ENCODE measurements around the gene C6orf132.
"Not testable (repeated sequence)": the region's sequence is repeated elsewhere in the genome, so short reads cannot be mapped to it uniquely, and the experiment has no call there.

The C6orf132 gene, protein sequence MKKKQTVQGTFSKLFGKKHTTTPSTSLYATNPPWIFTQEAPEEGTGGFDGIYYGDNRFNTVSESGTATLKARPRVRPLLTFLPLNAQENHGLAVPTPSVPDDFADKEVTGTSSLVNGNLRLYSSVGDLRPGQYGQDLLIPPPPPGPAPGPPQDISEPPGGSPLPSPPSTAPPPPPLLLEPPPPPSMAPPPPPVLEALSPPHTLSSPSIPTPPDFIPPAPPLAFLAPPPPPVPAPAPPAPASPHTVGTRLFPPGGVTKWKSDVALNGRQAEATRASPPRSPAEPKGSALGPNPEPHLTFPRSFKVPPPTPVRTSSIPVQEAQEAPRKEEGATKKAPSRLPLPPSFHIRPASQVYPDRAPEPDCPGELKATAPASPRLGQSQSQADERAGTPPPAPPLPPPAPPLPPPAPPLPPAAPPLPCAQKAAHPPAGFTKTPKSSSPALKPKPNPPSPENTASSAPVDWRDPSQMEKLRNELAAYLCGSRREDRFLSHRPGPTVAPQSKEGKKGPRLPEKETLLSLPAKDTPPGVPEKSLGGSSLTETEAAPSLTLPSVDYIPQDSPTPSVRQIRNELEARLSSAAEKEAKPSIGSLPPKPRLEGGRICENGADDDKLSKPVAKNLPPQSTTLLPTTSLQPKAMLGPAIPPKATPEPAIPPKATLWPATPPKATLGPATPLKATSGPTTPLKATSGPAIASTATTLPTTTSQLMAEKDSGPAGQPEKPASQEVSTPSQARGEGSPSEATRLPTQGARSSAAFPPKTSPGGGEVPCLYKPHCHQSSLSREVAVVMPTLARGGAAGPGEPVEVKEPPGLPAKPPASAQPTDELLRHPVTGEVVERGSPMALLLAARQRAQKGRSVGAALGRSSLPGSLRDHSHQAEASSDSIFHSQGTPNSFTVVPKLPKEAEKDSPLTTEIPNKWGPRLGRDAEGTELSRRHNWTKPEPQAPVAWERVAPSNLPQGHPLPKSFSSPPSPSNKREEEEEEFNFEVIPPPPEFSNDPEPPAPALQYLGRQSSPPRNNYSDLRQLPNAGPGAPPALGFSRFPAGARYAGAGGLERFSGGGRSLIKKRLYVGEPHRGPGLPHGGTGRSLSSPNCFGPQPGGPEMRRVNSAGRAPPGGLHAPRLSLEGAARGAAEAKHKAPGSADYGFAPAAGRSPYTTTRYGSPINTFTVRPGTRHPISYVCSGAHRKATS

DNA sequence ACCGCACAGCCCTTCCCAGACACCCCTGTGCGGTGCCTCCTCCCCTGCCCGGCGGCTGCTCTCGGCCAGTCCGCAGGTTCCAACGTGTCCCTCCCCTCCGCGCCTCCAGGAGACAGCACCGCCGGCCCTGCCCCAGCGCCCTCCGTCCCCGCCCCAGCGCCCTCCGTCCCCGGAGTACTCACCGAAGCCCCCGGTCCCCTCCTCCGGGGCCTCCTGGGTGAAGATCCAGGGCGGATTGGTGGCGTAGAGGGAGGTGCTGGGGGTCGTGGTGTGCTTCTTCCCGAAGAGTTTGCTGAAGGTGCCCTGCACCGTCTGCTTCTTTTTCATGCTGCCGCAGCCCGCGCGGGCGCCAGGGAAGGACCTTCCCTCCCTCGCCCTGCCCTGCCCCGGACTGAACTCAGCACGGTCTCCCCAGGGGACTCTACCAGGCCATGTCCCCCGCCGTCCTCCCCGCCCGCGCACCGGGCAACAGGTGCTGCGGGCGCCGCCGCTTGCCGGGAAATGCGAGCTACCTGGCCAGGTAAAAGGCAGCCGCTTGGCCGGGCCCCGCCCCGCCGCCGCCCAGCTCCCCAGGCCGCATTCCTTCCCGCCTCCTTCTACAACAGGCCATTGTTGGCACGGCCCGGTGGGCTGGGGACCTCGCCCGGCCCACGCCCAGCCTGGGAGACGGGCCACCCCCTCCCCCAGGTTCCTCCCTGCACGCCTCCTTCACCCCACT is at the start of gene C6orf132:
Gene C6orf132 (minus strand): TSS at position 503 of the 718 bp plus-strand sequence. CDS start 176 bp downstream, at position 327.
- DNase-seq, result no peak

DNA sequence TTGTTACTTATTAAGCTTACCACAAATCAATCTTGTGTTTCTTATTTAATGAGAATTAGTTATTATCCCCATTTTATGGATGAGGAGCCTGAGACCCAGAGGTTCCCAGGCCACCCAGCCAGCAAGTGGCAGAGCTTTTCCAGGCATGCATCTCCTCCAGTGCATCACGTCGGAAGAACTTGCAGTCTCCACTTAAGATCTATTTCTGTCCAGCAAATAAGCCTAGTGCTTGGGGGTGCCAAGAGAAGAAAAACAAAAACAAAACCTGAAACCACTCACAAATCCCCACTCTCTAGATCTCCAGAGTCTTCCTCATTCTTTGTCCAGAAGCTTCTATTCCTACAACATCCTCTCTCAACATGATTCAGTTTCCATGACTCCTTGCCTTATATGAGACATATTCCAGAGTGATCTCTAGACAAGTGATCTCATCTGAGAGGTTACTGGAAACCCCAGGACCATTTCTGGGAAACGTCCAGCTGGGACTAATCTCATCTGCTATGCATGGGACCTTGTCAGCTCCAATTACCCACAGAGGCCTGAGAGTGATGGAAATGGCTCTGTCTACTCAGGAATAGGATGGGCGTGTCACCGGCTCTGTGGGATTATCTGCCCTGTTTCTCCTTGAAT is 48.2 kb upstream of the C6orf132 start:
- DNase-seq, result no peak

DNA sequence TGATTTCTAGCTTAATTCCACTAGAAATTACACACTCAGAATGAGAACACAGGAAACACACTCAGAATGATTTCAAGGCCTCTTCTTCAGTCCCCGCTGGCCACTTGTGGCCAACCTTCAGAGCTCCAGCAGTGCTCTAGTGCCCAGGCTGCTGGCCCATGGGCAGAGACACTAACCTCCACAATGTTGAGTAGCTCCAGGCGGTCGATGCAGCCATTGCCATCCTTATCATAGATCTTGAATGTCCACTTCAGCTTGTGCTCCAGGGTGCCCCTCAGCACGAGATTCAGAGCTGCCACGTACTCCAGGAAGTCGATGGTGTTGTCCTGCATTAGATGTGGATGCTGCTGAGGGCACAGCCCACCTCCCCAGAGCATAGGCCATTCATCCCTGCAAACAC is 46.0 kb upstream of the C6orf132 start:
- DNase-seq, result no peak

DNA sequence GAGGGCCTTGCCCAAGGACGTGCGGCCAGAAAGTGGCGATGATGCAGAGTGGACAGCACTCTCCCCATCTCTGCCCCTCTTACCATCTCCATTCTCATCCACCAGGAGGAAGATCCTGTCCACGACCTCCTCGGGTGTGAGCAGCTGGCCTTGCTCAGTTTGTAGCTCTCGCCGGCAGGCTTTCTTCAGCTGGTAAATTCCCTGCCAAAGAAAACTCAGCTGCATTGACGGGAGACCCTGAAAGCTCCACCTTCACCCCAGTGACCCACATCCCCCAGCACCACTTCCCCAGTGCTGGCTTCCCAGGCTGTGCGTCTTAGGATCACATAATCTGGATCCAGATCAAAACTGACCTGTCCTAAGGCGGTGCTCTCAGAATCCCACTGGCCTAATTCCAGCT is 43.2 kb upstream of the C6orf132 start:
- DNase-seq, result no peak

DNA sequence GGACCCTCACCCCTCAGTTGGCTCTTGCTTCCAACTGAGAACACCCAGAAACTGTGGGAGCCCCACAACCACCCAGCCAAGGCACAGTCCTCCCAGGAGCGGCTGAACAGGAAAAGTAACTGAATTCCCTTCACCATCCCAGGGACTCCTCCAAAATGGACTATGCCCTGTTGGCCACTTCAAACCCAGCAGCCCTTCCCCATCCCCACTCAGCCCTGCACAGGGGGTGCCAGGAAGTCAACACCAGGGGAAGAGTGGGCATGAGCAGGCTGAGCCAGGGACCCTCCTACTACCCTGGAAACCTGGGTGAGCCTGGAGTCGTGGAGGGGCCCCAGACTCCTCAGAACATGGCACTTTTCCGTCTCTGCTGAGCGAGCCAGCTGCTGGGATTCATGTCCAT is 42.1 kb upstream of the C6orf132 start:
- no peak for DNase-seq

DNA sequence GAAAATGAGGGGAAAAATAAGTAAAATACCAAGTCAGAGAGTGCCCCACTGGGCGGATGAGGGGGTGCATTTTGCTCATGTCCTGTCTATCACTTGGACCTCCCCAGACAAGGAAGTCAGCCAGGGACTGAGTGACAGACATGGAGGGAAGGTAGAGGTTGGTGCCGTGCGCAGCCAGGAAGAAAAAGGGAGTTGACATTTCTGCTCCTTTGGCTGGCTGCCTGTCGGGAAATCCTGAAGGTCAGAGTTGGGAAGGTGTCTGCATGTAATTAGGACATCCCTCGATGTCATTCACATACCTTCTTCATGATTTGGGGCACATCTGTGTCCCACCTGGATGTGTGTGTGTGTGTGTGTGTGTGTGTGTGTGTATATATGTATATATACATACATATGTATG is 39.7 kb upstream of the C6orf132 start:
- no peak for DNase-seq

DNA sequence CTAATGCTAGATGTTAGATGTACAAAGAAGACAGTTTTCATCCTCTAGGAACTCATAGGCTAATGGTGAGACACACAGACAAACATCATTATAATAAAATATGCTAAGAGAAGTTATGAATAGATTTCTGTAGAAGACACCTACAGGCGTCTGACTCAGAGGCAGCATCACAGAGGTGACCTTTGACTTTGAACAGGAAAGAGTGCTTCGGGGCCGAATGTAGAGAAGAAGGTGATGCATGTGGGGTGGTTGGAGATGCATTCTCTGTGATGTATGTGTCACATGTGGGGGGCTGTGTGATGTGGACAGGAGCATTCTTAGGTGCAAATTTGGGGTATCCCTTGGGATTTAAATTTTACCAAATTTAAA is 37.5 kb upstream of the C6orf132 start:
- no peak for DNase-seq

DNA sequence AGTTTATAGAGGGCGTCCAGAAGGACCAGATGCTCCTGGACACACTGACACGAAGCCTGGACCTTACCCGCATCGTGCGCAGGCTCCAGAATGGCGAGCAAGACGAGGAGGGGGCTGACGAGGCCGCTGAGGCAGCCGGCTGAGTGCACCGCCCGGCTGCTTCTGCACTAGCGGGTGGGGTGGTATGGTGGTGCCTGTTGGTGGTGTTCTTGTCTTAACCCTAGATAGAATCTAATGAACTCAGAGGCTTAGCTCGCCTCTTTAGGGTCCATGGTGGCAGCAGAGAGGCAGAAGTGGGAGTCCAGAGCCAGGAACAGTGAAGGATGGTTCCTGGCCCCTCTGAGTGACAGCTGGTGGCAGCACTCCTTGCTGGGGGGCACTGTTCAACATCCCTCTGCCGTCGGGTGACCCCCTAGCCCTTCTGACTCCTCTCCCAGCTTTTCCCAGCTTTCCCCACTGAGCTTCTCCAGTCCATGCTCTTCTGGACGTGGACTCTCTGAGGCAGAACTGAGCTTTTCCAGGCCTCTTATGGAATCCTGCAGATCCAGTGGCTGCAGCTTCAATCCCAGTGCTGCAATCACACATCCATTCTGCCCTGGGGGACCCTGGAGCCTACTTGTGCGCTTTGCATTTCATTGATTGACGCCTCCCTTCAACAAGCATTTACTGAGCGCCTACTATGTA is 37.0 kb upstream of the C6orf132 start:
- no peak for DNase-seq

DNA sequence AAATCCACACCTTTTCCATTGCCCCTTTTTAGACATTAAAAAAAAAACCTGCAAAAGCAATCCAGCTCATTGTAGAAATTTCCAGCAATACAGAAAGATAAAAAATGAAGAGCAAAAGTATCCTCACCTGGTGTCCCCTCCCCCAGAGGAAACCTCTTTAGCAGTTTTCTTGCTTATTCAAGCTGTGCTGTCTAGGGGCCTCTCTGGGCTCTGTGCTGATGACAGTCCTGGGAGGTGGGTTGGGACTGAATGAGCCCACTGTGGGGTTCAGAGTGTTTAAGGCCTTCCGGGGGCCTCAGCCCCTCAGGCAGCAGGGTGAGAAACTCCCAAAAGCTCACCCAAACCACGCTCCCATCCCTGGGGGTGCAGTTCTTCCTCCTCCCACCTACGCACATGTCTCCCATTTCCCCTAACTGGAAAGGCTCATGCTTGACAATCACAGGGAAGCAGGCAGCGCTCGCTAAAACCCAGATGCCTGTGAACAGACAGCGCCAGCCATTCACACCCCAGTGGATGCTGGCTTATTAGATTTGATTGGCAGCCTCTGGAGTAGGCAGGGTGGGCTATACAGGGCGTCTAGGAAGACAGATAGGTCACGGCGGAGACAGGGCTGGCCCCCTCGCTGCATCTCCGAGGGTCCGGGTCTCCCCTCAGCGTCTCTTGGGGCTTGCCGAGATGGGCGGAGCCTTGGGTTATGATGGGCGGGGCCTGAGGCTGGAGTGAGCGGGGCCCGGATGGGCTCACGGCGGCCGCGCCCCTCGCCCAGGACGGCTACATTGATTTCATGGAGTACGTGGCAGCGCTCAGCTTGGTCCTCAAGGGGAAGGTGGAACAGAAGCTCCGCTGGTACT is 35.3 kb upstream of the C6orf132 start:
- no peak for DNase-seq

DNA sequence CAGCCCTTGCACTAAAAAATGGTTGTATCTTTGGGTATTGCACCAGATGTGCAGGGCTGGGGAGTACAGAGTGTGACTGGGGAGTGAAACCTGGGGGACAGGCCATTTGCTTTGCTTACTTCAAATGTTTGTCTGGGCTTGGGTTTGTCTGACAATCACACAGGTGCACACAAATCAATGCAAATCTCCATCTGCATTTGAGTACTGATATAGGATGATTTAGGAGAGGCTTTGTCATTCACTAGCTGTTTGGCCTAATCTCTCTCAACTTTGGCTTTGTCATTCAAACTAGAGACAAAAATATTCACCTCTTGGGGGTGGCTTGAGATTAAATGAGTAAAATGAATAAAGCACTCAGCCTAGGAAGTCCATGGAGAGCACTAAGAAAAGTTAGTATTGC is 34.6 kb upstream of the C6orf132 start:
- DNase-seq, result no peak

DNA sequence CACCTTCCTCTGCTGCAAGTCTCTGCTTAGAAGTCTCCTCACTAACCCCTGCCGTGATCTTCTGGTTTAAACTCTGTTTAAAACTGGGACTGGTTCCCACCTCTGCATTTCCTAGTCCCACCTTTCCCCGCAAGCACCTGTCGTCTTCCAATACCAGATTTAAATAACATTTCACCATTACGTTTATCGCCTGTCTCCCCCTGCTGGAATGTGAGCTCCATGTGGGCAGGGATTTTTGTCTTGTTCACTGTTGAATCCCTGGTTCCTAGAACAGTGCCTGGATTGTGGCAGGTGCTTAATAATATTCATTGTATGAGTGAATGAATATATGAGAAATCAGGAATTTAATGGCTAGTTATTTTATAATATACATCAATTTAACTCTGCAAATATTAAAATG is 33.4 kb upstream of the C6orf132 start:
- no peak for DNase-seq

DNA sequence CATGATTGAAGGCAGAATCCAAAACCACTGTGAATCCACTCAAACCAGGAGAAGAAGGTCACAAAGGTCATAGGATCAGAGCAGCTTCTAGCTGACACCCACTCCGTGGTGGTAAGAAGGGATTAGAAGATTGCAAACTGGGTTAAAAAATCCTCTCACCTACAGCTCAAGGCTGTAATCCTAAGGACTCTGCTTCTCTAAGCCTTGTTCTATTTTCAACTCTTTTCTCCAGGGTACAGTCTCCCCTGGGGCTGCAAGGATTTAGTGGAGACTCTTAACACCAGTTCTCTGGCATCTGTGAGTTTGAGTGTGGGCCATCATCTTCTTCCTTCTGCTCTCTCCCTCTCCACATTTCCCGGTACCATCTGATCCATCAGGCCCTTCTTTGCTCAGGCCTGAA is 30.7 kb upstream of the C6orf132 start, which contains the start of gene GUCA1A:
Gene GUCA1A (plus strand): TSS at position 264 of the 400 bp plus-strand sequence. CDS start 250 bp downstream, outside the sequence.
- no peak for DNase-seq

DNA sequence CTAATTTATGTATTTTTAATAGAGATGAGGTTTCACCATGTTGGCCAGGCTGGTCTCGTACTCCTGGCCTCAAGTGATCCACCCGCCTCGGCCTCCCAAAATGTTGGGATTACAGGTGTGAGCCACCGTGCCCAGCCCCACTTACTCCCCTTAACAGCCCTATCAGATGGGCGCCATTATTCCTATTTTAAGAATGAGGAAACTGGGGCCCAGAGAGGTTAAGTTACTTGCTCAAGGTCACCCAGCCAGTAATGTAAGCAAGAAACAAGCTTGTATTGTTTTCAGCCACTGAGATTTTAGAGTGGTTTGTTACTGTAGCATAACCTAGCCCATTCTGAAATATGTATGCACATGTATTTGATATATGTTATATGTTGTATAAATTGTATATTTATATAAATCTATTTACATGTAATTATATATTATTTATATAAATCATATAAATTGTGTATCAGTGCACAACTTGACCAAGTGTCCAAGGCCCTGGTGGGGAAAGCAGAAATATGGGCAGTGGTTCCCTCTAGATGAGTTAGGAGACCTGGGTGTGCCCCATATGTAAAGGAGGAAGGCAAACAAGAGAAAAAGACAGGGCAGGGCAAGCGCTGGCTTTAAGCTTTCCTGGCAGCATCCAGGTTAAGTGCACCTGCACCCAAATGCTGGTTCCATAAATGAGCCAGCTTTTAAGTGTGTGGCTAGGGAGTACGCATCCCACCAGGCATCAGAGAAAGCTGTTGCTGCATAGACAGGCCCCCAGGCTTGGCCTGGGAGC is 29.6 kb upstream of the C6orf132 start:
- no peak for DNase-seq

DNA sequence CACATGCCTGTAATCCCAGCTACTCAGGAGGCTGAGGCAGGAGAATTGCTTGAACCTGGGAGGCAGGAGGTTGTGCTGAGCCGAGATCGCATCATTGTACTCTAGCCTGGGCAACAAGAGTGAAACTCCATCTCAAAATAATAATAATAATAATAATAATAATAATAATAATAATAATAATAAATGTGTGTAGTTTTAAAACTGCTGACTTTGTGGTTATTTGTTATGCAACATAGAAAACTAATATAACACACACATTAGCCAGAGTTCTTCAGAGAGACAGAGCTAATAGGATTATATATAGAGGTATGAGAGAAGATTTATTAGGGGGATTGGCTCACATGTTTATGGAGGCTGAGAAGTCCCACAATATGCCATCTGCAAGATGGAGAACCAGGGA is 27.4 kb upstream of the C6orf132 start:
- not testable (repeated sequence) for DNase-seq

DNA sequence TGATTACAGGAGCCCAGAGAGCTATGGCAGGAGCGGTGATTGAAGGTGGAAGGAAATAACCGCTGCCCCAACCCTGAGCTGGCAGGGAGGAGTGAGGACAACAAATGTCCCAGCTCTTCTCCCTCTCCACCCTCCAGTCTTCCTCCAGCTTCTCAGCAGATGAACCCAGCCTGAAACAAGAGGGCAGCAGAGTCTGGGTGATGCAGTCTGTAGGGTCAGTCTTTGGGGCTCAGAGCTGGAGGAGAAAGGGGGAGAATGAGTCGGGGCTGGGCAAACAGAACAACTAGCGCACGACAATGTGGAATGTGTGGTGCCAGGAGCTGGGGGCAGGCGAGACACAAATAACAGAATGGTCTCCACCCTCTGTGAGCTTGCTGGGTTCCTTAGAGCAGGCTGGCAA is 26.2 kb upstream of the C6orf132 start:
- DNase-seq, result no peak

DNA sequence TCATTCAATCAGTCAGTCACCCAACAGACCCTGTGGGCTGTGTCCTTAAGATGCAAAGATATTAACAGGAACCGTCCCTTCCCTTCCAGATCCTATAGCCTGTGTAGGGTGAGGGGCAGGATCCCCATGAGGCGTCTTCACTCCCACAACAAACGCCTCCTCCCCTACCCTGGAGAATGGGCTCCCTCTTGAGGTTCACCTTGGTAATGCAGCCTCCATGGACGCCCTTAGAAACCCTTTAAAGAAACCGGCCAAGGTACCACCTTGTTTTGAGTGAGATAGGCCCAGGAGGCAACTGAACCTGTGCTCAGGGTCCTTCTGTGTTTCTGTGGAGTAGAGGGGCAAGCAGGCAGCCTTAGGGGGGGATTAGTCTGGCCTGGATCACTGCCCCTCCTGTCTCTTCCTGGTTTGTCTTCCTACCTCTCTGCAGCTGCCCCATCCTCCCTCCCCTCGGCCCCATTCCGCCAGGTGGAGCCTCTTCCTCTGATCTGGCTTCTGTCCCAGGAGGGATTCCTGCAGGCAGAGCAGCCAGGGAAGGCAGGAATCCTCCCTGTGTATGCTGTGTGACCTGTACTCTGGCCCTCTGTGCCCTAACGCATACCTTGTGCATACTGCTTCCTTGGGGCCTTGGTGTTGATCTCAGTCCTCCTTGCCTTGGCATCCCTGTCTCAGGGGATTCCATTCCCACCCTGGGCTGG is 24.2 kb upstream of the C6orf132 start:
- DNase-seq, result peak; percentile 77

DNA sequence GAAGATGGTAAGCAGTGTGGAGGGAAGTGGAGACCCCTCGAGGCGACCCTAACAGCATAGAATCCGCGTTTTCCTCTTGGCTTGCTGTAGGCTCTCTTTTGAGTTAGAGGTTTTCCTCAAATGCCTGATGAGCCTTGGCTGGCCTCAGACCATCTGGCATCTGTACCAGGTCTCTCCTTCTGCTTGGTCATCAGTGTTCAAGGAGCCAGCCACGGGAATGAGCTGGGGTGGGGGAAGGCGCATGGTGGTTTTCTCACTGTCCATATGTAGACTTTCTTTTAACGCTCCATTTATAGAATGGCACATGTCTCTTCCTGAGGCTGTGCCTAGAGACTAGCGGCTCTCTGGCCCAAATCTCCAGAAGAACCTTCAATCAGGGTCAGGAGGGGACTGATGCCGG is 22.6 kb upstream of the C6orf132 start:
- no peak for DNase-seq

DNA sequence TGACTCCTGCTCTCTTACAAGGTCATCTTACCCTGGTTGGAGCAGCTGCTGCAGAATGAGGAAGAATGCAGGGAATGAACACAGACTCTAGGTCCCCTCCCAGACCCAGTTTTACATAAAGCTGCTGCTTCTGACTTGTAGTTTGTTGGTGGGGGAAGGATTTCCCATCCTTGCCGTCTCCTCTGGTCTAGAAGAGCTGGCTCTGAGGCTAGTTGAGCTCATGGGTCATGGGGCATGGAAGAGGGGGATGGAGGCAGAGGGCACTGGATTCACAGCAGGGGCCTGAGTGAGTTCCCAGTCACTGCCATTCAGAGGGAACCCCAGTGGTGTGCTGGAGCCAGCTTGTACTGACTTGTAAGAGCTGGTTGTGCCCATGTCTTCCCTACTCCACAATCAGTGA is 21.6 kb upstream of the C6orf132 start:
- DNase-seq, result no peak

DNA sequence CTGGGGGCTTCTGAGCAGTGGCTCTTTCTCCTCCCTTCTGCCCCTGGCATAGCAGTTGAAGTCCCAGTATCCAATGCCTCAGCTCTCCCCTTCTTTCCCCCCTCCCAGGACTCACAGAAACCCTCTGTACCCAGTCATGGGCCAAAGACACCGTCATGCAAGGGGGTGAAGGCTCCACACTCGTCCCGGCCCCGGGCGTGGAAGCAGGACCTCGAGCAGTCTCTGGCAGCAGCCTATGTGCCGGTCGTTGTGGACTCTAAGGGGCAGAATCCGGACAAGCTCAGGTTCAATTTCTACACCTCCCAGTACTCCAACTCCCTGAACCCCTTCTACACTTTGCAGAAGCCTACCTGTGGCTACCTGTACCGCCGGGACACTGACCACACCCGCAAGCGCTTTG is 20.4 kb upstream of the C6orf132 start:
- no peak for DNase-seq

Measured in RPMI8226 (cell line).